HG03378 (cell line): Measurements from ENCODE around the gene CTSL.

Source experiments
- ATAC-seq: cut with Tn5 transposase; IDR thresholded peaks from one replicate; pipeline ENCODE4 v1.9.1; 2021; ENCODE audit warnings: mild to moderate bottlenecking, moderate library complexity; ENCODE audit not compliant: unreplicated experiment

CTSL gene

GRCh38 chr9:87725900-87726709 is at the start of gene CTSL:
CTSL (plus strand) TSS chr9:87726119; CDS start chr9:87727604, 1,485 bp downstream.
- no peak for ATAC-seq

DNA sequence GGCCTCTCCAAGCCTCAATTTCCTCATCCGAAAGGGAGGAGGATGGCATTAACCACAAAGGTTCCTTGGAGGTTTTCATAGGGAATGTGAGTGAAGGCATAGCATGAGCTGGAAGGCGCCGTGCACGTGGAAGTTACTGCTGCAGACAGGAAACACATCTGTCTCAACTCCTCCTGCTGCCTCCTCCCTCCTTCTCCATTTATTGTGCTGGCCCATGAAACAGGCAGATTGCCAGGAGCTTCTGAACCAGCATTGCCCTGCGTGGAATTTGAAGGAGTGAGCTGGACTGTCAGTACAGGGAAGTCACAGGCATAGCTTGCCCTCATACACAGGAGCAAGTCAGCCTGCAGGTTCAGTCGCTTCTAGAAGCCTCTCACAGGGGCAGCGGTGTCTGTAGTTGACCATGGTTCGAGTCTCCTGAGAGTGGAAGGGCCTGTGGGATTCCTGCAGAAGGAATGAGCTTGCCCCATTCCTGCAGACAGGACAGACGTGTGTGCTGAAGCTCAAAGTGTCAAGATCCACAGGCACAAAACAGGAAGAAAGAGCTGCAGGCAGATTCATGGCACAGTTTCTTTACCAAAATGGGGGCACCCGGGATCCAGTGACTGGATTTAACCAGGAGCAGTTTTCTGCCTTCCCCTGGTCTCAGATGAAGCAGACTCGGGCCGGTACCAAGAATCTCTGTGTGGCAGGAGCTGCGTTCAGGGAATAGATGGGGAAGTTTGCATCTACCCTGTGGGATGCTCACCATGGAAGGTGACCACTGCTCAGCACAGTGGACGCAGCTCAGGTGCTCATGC is 48.7 kb upstream of the CTSL start:
- ATAC-seq: no peak

GRCh38 chr9:87677776-87678587 is 47.9 kb upstream of the CTSL start:
- no peak for ATAC-seq

- ATAC-seq: no peak
Observed at GRCh38 chr9:87678650-87679355, 47.1 kb upstream of the CTSL start.

GRCh38 chr9:87681271-87682061 is 44.5 kb upstream of the CTSL start:
- no peak for ATAC-seq

DNA sequence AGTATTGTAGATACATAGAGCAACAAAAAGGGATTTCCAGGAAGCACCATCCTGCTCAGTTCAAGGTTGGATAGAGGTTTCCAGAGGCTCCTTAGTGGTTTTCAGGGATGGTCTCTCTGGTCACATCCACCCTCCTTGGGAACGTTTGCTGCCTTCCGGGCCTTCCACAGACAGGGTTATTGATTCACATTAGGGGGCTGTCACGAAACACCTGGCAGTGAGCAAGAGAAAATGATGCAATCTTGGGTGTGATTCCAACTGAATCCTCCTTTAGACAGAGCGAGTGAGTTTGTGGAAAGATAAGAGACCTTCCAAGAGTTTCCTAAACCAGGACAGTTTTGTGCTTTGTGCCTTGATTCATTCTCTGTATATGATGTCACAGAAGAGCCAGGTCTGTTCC is 43.8 kb upstream of the CTSL start:
- no peak for ATAC-seq

DNA sequence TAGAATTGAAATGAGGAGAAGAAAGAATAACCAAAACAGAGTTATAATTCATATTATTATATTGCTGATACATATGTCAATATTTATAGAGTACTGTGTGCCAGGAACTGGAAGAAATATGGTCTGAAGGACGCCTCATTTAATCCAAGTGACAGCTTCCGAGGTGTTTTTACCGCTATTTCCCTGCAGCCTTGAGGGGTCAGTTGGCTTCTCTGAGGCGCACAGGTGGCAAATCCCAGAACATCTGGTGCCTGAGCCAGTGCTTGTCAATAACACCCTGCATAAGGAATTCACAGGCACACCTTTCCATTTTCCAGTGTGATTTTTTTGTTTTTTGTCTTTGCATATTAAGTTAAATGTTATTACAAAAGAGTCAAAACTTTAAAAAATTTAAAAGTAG is 43.3 kb upstream of the CTSL start:
- no peak for ATAC-seq

DNA sequence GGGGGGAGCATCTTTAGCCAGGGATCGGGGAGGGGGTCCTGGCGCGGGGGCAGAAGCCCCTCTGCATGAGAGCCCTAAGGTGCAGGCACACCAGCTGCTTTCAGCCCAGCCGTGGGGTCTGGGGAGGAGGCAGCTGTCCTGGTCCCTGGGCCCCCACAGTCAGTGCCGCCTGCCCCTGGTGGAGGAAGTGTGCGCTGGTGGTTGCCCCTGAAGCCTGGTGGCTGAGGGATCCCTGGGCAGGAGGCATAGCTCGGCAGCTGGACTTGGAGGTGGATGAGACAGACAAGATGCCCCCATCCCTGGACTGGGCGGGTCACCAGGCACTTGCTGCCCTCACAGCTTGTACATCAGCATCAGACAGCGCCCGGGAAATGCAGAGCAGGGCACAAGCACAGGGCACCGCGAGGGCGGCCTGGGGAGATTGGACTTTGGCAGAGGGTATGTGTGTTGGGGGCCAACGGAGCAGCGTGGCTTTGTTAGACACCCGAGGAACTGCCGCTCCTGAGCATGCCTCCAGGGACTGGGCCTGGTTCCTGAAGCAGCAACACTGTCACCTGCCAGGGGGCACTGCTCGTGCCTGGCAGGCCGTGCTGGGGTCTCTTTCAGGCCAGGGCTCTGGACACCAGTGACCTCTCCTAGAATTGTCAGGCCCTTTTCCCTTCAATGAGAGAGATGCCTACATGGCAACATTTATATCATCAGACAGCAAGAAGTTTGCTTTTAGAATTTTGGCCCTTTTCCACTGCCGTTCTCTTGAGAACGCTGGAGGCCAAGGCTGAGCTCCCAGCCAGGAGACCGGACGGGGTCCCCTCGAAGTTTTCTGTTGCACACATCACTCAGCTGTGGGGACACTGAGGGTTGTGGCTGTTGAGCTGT is 41.9 kb upstream of the CTSL start:
- ATAC-seq: no peak

DNA sequence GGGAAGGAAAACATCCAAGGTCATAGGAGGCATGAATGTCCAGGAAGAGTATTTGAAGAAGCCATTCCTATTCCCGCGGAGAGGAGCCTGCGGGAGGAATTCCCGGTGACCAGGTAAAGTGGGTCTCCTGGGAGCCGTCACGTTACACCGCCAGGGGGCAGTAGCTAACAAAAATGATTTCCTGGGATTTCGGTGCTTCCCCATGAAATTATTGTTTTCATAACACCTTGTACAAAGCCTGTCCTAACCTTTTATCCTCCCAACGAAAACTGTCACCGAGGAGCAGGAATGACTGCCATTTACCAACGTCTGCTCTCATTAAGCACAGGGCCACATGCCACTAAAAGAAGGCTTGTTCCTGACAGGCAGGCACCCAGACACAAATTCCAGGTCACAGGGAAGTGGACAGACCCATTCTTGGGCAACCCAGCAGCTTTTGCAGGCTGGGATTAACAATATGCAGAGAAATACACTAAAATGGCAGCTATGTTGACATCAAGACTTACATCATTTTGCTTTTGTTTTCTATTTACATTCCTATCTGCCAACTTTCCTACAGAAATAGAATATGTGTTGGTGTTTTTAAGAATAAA is 41.2 kb upstream of the CTSL start:
- ATAC-seq: no peak

DNA sequence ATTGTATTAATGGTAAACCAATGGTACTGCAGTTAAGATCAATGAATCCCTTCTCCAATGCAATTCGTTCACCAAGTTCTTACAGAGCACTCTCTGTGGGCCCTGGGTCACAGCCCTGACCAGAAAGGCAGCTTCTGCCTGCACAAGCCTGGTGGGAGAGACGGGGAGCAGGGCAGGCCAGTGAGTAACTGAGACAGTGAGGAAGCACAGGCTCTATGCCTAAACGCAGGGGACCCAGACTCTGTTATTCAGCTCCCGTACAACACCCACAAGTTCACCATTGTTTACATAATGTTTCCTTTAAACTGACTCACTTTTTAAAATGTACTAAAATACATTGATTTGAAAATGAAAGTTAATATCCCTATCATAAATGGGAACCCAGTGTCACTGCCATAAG is 40.5 kb upstream of the CTSL start:
- no peak for ATAC-seq

- ATAC-seq: no peak
Observed at GRCh38 chr9:87685871-87686519, 39.9 kb upstream of the CTSL start.

DNA sequence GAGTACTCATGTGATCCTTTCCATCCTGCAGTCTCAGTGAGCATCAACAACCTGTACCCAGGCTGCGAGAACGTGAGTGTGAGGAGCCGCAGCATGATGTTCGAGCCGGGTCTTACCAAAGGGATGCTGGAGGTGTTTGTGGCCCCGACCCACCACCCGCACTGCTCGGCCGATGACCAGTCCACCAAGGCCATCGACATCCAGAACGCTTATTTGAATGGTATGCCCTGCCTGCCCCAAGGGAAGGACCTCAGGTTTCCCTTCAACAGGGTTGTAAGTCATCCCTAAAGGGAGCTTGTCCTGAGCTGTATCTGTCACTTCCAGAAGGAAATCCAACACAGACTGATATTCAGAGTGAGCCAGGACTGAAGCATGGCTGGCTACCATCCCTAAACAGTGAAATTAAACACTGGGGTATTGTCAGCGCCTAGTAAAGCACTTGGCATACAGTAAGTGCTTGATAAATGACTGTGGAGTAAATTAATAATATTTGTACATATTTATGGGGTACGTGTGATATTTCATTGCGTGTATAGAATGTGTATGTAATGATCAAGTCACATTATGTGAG is 39.3 kb upstream of the CTSL start:
- ATAC-seq: no peak

- ATAC-seq: no peak
Observed at GRCh38 chr9:87687207-87687606, 38.7 kb upstream of the CTSL start.

DNA sequence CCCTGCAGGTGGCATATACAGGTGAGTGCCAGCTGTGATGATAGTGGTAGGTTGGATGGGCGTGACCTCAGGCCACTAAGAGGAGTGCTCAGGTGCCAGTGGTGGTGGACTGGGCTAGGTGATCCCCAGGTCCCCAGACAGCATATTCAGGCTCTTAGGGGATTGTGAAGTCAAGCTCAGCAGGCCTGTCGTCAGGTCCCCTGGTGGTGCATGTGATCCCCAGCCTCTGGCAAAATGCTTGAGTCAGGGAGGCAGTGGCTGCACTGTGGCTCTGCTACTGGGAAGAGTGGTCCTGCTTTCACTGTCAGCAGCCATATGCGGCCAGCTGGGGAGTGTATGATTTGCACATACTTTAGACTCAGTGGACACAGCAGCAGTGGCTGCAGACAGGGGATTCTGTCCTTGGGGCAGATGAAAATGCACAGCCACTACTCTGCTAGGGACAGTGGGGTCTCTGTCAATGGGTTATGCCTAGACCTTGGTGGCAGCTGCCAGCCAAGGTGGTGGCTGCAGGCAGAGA is 31.6 kb upstream of the CTSL start:
- no peak for ATAC-seq

DNA sequence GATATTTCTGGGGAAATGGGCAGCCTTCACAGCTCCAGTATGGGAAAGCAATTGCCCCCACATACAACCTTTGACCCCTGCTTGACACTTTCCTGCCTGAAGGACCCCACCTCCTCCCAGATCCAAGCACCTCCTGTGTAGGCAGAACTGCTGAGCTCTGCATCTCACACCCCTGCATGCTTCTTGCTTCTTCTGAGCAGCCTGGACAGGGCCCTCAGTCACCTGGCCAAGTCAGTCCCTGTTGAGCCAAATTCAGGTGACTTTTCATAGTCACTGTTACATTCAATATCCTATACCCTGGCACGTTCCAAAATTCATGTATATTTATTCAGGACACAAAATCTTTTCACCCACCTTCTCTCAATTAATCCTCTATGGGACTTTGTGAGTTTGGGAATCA is 30.4 kb upstream of the CTSL start:
- no peak for ATAC-seq

GRCh38 chr9:87696641-87697040 is 29.3 kb upstream of the CTSL start:
- ATAC-seq: no peak

GRCh38 chr9:87698069-87698809 is 27.7 kb upstream of the CTSL start:
- ATAC-seq: no peak
